ENCODE results near the gene PLEKHM3.

GRCh38 chr2:207801259-207801658 is 224.1 kb downstream of the PLEKHM3 start:
- TF ChIP-seq CTCF (conservative IDR thresholded peaks at IDR 0.05; ENCODE audit: low read length) (no peak), EZH2phosphoT487 (IDR thresholded peaks at IDR 0.05; ENCODE audit: borderline replicate concordance) (no peak)
